ACC112 (cell line): ENCODE results near the gene CLEC6A.

ENCODE experiments used
- H2AFZ ChIP-seq: fragments of 200-600 bp; sonication (generic); one replicate; pipeline ENCODE4 v1.6.0; 2017; ENCODE audit warnings: antibody characterized with exemption, low read length; ENCODE audit not compliant: unreplicated experiment
- H3K27ac ChIP-seq: fragments of 200-600 bp; sonication (generic); 2 replicates; pipeline ENCODE4 v1.5.1; 2014; ENCODE audit warnings: low read depth, mild to moderate bottlenecking, antibody characterized with exemption, low read length, moderate library complexity
- H3K27me3 ChIP-seq: fragments of 200-600 bp; sonication (generic); 2 replicates; pipeline ENCODE4 v1.6.1; 2014; ENCODE audit warnings: mild to moderate bottlenecking, antibody characterized with exemption, low read length, moderate library complexity, mixed read lengths; ENCODE audit not compliant: insufficient read depth
- H3K36me3 ChIP-seq: fragments of 200-600 bp; sonication (generic); 2 replicates; pipeline ENCODE4 v1.6.1; 2016; ENCODE audit warnings: mild to moderate bottlenecking, antibody characterized with exemption, low read length, moderate library complexity, mixed read lengths; ENCODE audit not compliant: insufficient read depth
- H3K4me1 ChIP-seq: fragments of 200-600 bp; sonication (generic); one replicate; pipeline ENCODE4 v1.6.1; 2016; ENCODE audit warnings: low read length, mixed read lengths; ENCODE audit not compliant: insufficient read depth, unreplicated experiment, control insufficient read depth
- H3K4me3 ChIP-seq: fragments of 200-600 bp; sonication (generic); 2 replicates; pipeline ENCODE4 v1.5.1; 2014; ENCODE audit warnings: mild to moderate bottlenecking, low read depth, low read length
- H3K79me2 ChIP-seq: fragments of 200-600 bp; sonication (generic); one replicate; pipeline ENCODE4 v1.6.0; 2016; ENCODE audit warnings: low read length; ENCODE audit not compliant: control insufficient read depth, unreplicated experiment, insufficient read depth

The CLEC6A gene

GRCh38 chr12:8527250-8528130 is 71.7 kb downstream of the CLEC6A start:
- no peak overlapping the region for H3K4me3 ChIP-seq
- no peak overlapping the region for H3K27ac ChIP-seq
- H2AFZ ChIP-seq = no peak overlapping the region
- H3K27me3 ChIP-seq = peaks cover 58% of the 10 kb centered on the region
- H3K79me2 ChIP-seq = no peaks in the 10 kb centered on the region
- H3K4me1 ChIP-seq = no peaks in the 10 kb centered on the region
- H3K36me3 ChIP-seq = no peaks in the 10 kb centered on the region
